ENCODE measurements around the gene IL32. TPM values are rescaled to one million over a fixed set of nuclear protein-coding genes. Genes with fewer than 3 reads are reported as not detected.
"Not testable (repeated sequence)": the region's sequence is repeated elsewhere in the genome, so short reads cannot be mapped to it uniquely, and the experiment has no call there.

IL32 gene
- total RNA-seq, 3 donors from 2014 or later, result 585 to 715 (median 696) TPM

DNA sequence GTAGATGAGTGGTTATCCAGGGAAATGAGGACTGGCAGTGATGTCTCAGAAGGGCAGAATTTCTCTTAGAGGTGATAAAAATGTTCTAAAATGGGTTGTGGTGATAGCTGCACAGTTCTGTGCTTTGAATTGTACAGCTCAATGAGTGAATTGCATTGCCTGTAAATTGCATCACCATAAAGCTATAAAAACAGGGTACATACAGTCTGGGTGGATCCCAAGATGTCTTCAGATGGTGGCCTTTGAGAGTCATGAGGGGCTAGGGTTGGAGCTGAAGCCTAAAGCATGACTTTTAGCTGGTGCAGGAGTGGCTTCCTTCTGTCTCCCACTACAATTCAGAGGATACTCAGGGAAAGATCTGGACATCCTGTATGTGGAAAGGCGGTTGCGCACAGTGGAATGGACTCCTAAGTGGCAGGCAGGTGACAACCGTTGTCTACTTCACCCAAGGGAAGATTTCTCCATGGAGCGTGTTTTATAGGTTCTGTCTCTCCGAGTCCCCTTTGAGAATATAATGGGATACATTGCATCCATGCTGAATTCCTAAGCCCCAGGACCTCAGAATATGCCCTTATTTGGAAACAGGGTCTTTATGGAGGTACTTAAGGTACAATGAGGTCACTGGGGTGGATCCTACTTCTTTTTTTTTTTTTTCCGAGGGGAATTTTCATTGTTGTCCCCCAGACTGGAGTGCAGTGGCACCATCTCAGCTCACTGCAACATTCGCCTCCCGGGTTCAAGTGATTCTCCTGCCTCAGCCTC, 1.6 kb upstream of the IL32 start:
- H3K9me3 Mint-ChIP-seq, result no peaks in the 10 kb centered on the region
- peaks cover 62% of the 10 kb centered on the region for H3K4me1 Mint-ChIP-seq (ENCODE audit: low read depth)
- no peaks in the 10 kb centered on the region for H3K27me3 Mint-ChIP-seq (ENCODE audit: low read depth)
- H3K4me3 Mint-ChIP-seq, result peak overlapping the region; percentile 99
- DNase-seq (no peak), ATAC-seq (no peak)
- peaks cover 13% of the 10 kb centered on the region for H3K36me3 Mint-ChIP-seq (ENCODE audit: insufficient read depth)

DNA sequence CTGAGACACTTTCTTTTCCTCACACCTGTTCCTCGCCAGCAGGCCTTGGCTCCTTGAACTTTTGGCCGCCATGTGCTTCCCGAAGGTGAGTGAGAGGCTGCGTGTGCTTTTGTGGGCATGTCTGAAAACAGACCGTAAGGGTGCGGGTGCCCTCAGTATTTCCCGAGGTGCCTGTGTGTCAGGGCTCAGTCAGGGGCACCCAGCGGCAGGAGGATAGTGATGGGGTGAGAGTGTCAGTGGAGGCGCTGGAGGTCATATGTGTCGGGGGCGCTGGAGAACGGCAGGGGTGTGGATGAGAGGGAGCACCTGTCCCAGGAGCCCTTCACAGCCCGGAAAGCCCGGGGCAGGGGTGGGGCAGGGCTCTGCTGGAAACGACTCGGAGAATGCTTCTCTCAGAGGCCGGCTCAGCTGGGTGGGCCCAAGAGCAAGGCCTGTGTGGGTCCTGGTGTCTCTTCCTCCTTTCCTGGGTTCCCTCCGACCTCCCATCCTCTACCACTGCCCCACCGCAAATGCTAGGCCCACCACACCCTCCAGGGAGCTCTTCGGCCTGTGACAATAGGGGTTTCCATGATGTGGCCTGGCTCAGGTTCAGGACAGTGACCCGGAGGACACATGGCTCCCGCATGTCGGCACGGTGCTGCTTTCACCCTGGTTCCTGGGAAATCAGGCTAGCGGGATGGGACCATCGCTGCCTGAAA, 451 bp downstream of the IL32 start:
- peaks cover 66% of the 10 kb centered on the region for H3K4me1 Mint-ChIP-seq (ENCODE audit: low read depth)

DNA sequence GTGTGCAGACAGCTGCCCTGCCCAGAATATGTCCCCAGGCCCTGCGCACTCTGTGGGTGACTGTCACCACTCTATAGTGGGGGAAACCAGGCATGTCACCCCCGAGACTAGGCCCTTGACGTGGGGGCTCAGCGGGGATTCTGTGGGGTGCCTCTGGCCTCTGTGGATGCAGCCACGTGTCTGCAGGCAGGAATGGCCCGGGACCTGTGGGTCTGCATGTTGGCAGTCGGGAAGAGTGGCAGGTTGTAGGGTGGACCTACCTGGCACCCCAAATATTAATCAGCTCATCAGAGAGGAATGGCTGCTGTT, 954 bp downstream of the IL32 start:
- Mint-ChIP-seq H3K4me3 (peak overlapping the region; percentile 99), H3K27me3 (ENCODE audit: low read depth) (no peaks in the 10 kb centered on the region), H3K36me3 (ENCODE audit: insufficient read depth) (peaks cover 24% of the 10 kb centered on the region), H3K4me1 (ENCODE audit: low read depth) (peaks cover 68% of the 10 kb centered on the region), H3K9me3 (no peaks in the 10 kb centered on the region)
- no peak for DNase-seq
- peak; percentile 11 to 19 for ATAC-seq

More for the DNA sequence above, 451 bp downstream of the IL32 start:
- ATAC-seq (peak; percentile 47 to 50), DNase-seq (peak; percentile 32)
- Mint-ChIP-seq H3K36me3 (ENCODE audit: insufficient read depth) (peaks cover 24% of the 10 kb centered on the region), H3K27me3 (ENCODE audit: low read depth) (no peaks in the 10 kb centered on the region), H3K9me3 (no peaks in the 10 kb centered on the region), H3K4me3 (peak overlapping the region; percentile 99)

DNA sequence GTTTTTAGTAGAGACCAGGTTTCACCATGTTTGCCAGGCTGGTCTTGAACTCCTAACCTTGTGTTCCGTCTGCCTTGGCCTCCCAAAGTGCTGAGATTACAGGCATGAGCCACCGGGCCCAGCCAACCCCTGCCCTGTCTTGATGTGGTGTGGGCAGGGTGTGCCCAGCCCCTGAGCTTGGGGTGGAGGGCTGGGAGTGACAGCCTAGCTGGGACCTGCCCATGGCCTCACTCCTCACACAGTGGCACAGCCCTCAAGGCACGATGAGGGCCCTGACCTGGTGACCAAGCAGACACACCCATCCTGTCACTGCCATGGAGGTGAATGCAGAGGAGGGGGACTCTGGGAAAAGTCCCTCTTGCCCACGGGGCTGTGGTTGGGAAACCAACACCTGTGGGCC, 3.0 kb downstream of the IL32 start:
- no peaks in the 10 kb centered on the region for H3K27me3 Mint-ChIP-seq (ENCODE audit: low read depth)
- no peak for ATAC-seq
- no peaks in the 10 kb centered on the region for H3K9me3 Mint-ChIP-seq
- peaks cover 24% of the 10 kb centered on the region for H3K36me3 Mint-ChIP-seq (ENCODE audit: insufficient read depth)
- peak overlapping the region; percentile 99 for H3K4me3 Mint-ChIP-seq
- DNase-seq, result no peak
- H3K4me1 Mint-ChIP-seq (ENCODE audit: low read depth), result peaks cover 68% of the 10 kb centered on the region

DNA sequence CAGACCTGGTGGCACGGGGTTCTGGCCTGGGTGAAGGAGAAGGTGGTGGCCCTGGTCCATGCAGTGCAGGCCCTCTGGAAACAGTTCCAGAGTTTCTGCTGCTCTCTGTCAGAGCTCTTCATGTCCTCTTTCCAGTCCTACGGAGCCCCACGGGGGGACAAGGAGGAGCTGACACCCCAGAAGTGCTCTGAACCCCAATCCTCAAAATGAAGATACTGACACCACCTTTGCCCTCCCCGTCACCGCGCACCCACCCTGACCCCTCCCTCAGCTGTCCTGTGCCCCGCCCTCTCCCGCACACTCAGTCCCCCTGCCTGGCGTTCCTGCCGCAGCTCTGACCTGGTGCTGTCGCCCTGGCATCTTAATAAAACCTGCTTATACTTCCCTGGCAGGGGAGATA, 3.7 kb downstream of the IL32 start:
- ATAC-seq; H3K4me3 Mint-ChIP-seq; H3K27me3 Mint-ChIP-seq (ENCODE audit: low read depth); H3K9me3 Mint-ChIP-seq; DNase-seq: not testable (repeated sequence)
- peaks cover 70% of the 10 kb centered on the region for H3K4me1 Mint-ChIP-seq (ENCODE audit: low read depth)
- H3K36me3 Mint-ChIP-seq (ENCODE audit: insufficient read depth), result peaks cover 24% of the 10 kb centered on the region

DNA sequence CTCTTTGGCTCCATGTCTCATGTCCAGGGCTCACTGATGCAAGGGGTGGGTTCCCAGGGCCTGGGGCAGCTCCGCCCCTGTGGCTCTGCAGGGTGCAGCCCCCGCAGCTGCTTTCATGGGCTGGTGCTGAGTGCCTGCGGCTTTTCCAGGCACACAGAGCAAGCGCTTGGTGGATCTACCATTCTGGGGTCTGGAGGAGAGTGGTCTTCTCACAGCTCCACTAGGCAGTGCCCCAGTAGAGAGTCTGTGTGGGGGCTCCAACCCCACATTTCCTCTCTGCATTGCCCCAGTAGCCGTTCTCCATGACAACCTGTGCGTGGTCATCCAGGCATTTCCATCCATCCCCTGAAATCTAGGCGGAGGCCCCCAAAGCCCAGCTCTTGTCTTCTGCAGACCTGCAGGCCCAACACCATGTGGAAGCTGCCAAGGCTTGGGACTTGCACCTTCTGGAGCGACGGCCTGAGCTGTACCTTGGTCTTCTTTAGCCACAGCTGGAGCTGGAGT, 5.2 kb downstream of the IL32 start:
- Mint-ChIP-seq H3K4me3 (no peak overlapping the region), H3K36me3 (ENCODE audit: insufficient read depth) (peaks cover 22% of the 10 kb centered on the region), H3K9me3 (no peaks in the 10 kb centered on the region), H3K27me3 (ENCODE audit: low read depth) (no peaks in the 10 kb centered on the region), H3K4me1 (ENCODE audit: low read depth) (peaks cover 68% of the 10 kb centered on the region)
- no peak for ATAC-seq
- DNase-seq, result no peak

DNA sequence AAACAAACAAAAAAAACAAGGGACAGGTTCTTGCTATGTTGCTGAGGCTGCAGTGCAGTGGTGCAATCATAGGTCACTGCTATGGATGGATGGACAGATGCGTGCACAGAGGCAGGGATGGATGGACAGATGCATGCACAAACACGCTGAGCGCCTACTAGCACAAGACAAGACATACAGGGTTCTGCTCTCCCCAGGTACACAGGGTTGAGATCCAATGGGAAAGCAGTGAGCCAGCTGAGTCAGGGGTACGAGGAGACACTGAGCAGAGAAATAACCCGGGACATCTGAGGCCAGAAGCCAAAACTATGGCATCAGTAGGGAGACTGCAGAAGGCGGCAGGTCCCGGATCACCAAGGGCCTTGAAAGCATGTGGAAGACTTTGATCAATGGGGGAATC, 6.2 kb downstream of the IL32 start:
- DNase-seq (no peak), ATAC-seq (no peak)
- Mint-ChIP-seq H3K9me3 (no peaks in the 10 kb centered on the region), H3K36me3 (ENCODE audit: insufficient read depth) (peaks cover 20% of the 10 kb centered on the region), H3K27me3 (ENCODE audit: low read depth) (no peaks in the 10 kb centered on the region), H3K4me1 (ENCODE audit: low read depth) (peaks cover 77% of the 10 kb centered on the region), H3K4me3 (peak overlapping the region; percentile 60)

DNA sequence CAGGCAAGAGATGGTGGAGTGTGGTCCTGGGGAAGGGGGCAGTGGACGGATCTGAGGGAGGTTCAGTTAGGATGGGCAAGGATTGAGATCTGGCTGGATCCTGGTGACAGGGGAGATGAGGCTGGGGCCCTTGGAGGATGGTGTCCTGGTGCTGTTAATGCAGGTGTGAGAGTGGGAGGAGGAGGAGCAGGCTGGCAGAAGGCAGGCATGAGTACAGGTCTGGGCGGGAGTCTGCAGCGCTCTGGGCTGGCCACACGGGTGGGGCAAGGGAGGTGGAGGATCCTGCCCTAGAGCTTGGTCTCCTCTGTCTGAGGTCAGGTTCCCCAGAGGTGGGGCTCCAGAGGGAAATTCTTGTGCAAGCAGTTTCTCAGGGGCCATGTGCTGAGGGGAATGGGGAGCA, 6.7 kb downstream of the IL32 start:
- Mint-ChIP-seq H3K4me3 (peak overlapping the region; percentile 60), H3K36me3 (ENCODE audit: insufficient read depth) (peaks cover 19% of the 10 kb centered on the region), H3K4me1 (ENCODE audit: low read depth) (peaks cover 82% of the 10 kb centered on the region)
- not testable (repeated sequence) for ATAC-seq; DNase-seq; H3K27me3 Mint-ChIP-seq (ENCODE audit: low read depth); H3K9me3 Mint-ChIP-seq

DNA sequence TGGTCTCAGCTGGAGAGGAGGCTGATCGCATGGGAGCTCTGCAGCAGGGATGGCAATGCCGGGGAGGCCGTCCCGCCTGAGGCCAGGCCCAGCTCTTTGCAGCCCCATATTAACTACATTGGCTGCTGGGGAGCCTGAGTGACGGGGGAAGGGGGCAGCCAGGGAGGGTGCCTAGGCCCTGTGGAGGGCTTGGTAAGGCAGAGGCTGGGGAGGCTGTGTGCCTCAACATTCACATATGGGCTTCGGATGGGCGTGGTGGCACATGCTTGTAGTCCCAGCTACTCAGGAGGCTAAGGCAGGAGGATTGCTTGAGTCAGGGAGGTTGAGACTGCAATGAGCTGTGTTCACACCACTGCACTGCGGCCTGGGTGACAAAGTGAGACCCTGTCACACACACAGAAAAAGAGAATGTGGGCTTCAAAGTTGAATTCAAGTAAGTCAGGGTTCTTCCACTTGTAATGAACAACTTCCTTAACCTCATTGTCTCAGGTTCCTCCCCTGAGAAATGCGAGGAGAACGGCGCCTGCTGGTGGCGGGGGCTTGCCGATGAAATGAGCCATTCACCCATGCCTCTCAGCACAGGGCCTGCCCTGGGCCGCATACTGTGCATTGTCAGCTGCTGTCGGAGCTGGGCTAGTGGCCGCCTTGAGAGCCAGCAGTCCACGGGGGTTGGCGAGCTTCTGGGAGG, 7.3 kb downstream of the IL32 start:
- ATAC-seq, result peak; percentile 44 to 49
- Mint-ChIP-seq H3K36me3 (ENCODE audit: insufficient read depth) (peaks cover 16% of the 10 kb centered on the region), H3K4me1 (ENCODE audit: low read depth) (peaks cover 83% of the 10 kb centered on the region)
- H3K4me3 Mint-ChIP-seq; DNase-seq; H3K9me3 Mint-ChIP-seq; H3K27me3 Mint-ChIP-seq (ENCODE audit: low read depth): not testable (repeated sequence)

DNA sequence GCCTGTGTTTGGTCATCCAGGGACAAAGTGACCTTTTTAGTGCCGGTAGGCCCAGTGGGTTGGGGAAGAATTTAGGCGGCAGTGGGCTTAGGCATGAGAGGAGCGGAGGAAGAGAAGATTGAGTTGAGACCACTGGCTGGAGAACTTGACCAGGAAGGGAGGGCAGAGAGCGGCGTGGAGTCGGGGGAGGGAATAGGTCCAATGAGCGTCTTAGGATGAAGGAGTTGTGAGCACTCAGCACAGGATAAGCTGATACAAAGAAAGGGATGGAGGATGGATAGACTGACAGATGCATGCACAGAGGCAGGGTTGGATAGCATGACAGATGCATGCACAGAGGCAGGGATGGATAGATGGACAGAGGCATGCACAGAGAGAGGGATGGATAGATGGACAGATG, 8.0 kb downstream of the IL32 start:
- DNase-seq, result no peak
- peaks cover 86% of the 10 kb centered on the region for H3K4me1 Mint-ChIP-seq (ENCODE audit: low read depth)
- peaks cover 15% of the 10 kb centered on the region for H3K36me3 Mint-ChIP-seq (ENCODE audit: insufficient read depth)
- no peak for ATAC-seq
- no peaks in the 10 kb centered on the region for H3K27me3 Mint-ChIP-seq (ENCODE audit: low read depth)
- H3K9me3 Mint-ChIP-seq, result peaks cover 7% of the 10 kb centered on the region
- peak overlapping the region; percentile 67 for H3K4me3 Mint-ChIP-seq

DNA sequence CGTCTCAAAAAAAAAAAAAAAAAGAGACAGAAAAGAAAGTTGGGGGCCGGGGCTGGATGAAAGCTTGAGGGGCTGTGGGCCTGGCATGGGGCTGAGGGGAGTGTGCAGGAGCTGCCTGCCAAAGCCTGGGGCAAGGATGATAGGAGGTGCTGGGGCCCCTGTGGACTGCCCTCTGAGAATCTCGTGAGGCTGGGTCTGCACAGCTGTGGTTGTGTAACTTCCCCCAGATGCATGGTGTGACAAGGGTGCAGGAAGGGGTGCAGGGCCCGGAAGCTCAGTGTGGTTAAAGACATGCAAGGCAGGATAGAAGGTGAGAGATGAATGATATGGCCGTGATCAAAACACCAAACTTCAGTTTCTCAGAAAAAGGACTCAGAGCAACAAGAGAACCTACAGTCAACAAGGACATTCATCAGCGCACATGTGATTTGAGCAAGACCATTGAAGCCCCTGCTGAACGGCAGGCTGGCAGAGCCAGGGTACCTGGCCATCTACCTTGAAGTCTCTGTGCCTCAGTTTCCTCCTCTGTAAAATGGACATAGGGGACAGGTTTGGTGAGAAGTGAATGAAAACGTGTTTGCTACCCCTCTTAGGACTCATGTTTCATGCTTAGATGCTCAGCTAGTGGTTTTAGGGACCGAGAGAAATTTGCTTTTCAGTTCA, 9.6 kb downstream of the IL32 start:
- peak; percentile 77 to 80 for ATAC-seq
- peak; percentile 62 for DNase-seq
- H3K4me3 Mint-ChIP-seq, result peak overlapping the region; percentile 67
- H3K27me3 Mint-ChIP-seq (ENCODE audit: low read depth), result no peaks in the 10 kb centered on the region
- peaks cover 8% of the 10 kb centered on the region for H3K36me3 Mint-ChIP-seq (ENCODE audit: insufficient read depth)
- H3K4me1 Mint-ChIP-seq (ENCODE audit: low read depth), result peaks cover 85% of the 10 kb centered on the region
- peaks cover 7% of the 10 kb centered on the region for H3K9me3 Mint-ChIP-seq

DNA sequence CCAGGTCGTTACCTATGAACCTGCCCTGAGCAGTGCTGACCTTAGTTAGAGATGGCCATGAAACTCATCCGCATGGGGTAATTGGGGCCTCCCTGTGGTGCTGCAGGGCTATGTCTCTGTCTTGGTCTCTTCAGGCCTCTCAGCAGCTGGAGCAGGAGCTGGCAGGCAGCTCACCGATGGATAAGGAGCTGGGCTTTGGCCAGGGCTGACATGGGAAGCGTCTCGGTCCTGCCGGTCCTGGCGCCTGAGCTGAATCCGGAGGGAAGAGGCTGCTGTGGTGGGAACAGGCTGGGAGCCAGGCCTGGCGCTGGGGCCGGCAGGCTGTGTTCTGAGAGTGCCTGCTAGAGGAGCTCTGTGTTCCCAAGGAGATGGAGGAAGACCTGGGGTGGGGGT, 10.1 kb downstream of the IL32 start:
- DNase-seq (no peak), ATAC-seq (peak in 1 of 2 donors; percentile 10)
- Mint-ChIP-seq H3K9me3 (peaks cover 7% of the 10 kb centered on the region), H3K4me1 (ENCODE audit: low read depth) (peaks cover 83% of the 10 kb centered on the region), H3K4me3 (peak overlapping the region; percentile 67), H3K27me3 (ENCODE audit: low read depth) (no peaks in the 10 kb centered on the region), H3K36me3 (ENCODE audit: insufficient read depth) (peaks cover 5% of the 10 kb centered on the region)

DNA sequence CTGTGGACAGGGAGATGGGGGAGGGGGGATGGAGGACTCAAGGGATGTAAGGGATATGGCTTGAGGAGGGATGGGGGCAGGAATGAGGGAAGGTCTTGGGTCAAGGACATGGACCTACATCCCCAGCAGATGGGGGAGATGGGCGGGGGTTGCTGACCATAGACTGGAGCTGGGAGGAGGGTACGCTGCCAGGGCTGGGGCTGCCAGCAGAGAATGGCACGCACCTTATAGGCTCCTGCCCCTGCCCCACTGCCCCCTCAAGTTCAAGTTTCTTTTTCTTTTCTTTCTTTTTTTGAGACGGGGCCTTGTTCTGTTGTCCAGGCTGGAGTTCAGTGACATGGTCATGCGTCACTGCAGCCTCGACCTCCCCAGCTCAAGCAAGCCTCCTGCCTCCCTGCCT, 10.5 kb downstream of the IL32 start:
- ATAC-seq; H3K4me3 Mint-ChIP-seq; H3K36me3 Mint-ChIP-seq (ENCODE audit: insufficient read depth); H3K27me3 Mint-ChIP-seq (ENCODE audit: low read depth); DNase-seq: not testable (repeated sequence)
- peaks cover 85% of the 10 kb centered on the region for H3K4me1 Mint-ChIP-seq (ENCODE audit: low read depth)
- peaks cover 10% of the 10 kb centered on the region for H3K9me3 Mint-ChIP-seq

DNA sequence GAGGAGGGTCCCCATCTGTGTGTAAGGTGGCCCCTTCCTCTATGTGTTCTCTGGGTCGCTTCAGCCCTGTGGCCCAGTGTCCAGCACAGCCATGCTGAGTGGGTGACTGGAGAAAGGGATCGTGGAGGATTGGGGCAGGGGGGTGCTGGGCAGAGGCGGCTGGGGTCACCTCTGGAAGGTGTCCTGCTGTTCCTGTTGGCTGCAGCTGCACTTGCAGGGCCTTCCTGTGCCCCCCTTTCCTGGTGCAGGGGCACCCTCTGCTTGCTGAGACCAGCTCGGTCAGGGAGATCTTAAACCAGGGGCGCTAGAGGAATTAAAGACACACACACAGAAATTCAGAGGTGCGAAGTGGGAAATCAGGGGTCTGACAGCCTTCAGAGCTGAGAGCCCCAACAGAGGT, 11.1 kb downstream of the IL32 start:
- DNase-seq (no peak), ATAC-seq (no peak)
- Mint-ChIP-seq H3K9me3 (peaks cover 11% of the 10 kb centered on the region), H3K4me3 (peak overlapping the region; percentile 33), H3K27me3 (ENCODE audit: low read depth) (no peaks in the 10 kb centered on the region), H3K36me3 (ENCODE audit: insufficient read depth) (peaks cover 7% of the 10 kb centered on the region), H3K4me1 (ENCODE audit: low read depth) (peaks cover 84% of the 10 kb centered on the region)
